Measurements from ENCODE around the gene POLR3K. TPM values are rescaled to one million over a fixed set of nuclear protein-coding genes. Genes with fewer than 3 reads are reported as not detected.

The POLR3K gene
- total RNA-seq, result 10 to 100 TPM; 26.4 to 61.9 TPM

- H3K4me3 Mint-ChIP-seq, result peak within 1 kb of the TSS; percentile 89
- no peaks in the 10 kb centered on the region for H3K9me3 Mint-ChIP-seq
- peaks cover 69% of the 10 kb centered on the region for H3K36me3 Mint-ChIP-seq (ENCODE audit: low read depth)
- peak within 1 kb of the TSS; percentile 63 for H3K27ac Mint-ChIP-seq
- ATAC-seq (replicated peaks), result peak; percentile 99
- no peaks in the 10 kb centered on the region for H3K27me3 Mint-ChIP-seq
- H3K4me1 Mint-ChIP-seq, result peaks cover 12% of the 10 kb centered on the region
These were observed at the start of gene POLR3K, which contains the start of gene SNRNP25 for GRCh38 chr16:53346-54236. Gene POLR3K, minus strand, starts transcription at chr16:53608. Its CDS starts 22 bp downstream, at chr16:53586. Gene SNRNP25, plus strand, starts transcription at chr16:53828. Its CDS starts 189 bp downstream, at chr16:54017.

GRCh38 chr16:102060-102855, 48.9 kb upstream of the POLR3K start:
- no peaks in the 10 kb centered on the region for H3K4me1 Mint-ChIP-seq
- ATAC-seq (replicated peaks), result no peak
- H3K4me3 Mint-ChIP-seq, result no peak overlapping the region
- H3K36me3 Mint-ChIP-seq (ENCODE audit: low read depth), result peaks cover 53% of the 10 kb centered on the region
- H3K27ac Mint-ChIP-seq, result no peak overlapping the region
- H3K9me3 Mint-ChIP-seq, result no peaks in the 10 kb centered on the region
- H3K27me3 Mint-ChIP-seq, result no peaks in the 10 kb centered on the region

- H3K4me3 Mint-ChIP-seq, result no peak overlapping the region
- no peak for ATAC-seq (replicated peaks)
- no peaks in the 10 kb centered on the region for H3K4me1 Mint-ChIP-seq
- no peak overlapping the region for H3K27ac Mint-ChIP-seq
- H3K36me3 Mint-ChIP-seq (ENCODE audit: low read depth), result peaks cover 46% of the 10 kb centered on the region
- no peaks in the 10 kb centered on the region for H3K27me3 Mint-ChIP-seq
- no peaks in the 10 kb centered on the region for H3K9me3 Mint-ChIP-seq
These were observed 48.2 kb upstream of the POLR3K start for GRCh38 chr16:101586-101985.

GRCh38 chr16:100989-101388, 47.6 kb upstream of the POLR3K start:
- no peak for ATAC-seq (replicated peaks)
- Mint-ChIP-seq H3K27me3 (no peaks in the 10 kb centered on the region), H3K4me3 (no peak overlapping the region), H3K9me3 (no peaks in the 10 kb centered on the region), H3K36me3 (ENCODE audit: low read depth) (peaks cover 46% of the 10 kb centered on the region), H3K27ac (no peak overlapping the region), H3K4me1 (no peaks in the 10 kb centered on the region)

GRCh38 chr16:97822-98221, 44.4 kb upstream of the POLR3K start:
- Mint-ChIP-seq H3K27me3 (no peaks in the 10 kb centered on the region), H3K36me3 (ENCODE audit: low read depth) (peaks cover 25% of the 10 kb centered on the region), H3K27ac (no peak overlapping the region), H3K9me3 (no peaks in the 10 kb centered on the region), H3K4me1 (no peaks in the 10 kb centered on the region), H3K4me3 (no peak overlapping the region)
- no peak for ATAC-seq (replicated peaks)

GRCh38 chr16:96935-97381, 43.5 kb upstream of the POLR3K start:
- Mint-ChIP-seq H3K27ac (no peak overlapping the region), H3K9me3 (no peaks in the 10 kb centered on the region), H3K27me3 (no peaks in the 10 kb centered on the region), H3K4me1 (no peaks in the 10 kb centered on the region), H3K36me3 (ENCODE audit: low read depth) (peaks cover 20% of the 10 kb centered on the region), H3K4me3 (no peak overlapping the region)
- peak; percentile 97 for ATAC-seq (replicated peaks)

GRCh38 chr16:94918-95265, 41.5 kb upstream of the POLR3K start:
- Mint-ChIP-seq H3K27ac (no peak overlapping the region), H3K27me3 (no peaks in the 10 kb centered on the region), H3K4me1 (no peaks in the 10 kb centered on the region), H3K9me3 (no peaks in the 10 kb centered on the region), H3K36me3 (ENCODE audit: low read depth) (peaks cover 18% of the 10 kb centered on the region), H3K4me3 (no peak overlapping the region)
- ATAC-seq (replicated peaks), result no peak

- H3K36me3 Mint-ChIP-seq (ENCODE audit: low read depth), result peaks cover 21% of the 10 kb centered on the region
- no peaks in the 10 kb centered on the region for H3K4me1 Mint-ChIP-seq
- no peaks in the 10 kb centered on the region for H3K27me3 Mint-ChIP-seq
- H3K9me3 Mint-ChIP-seq, result no peaks in the 10 kb centered on the region
- no peak for ATAC-seq (replicated peaks)
- no peak overlapping the region for H3K4me3 Mint-ChIP-seq
- H3K27ac Mint-ChIP-seq, result no peak overlapping the region
These were observed 39.3 kb upstream of the POLR3K start for GRCh38 chr16:92431-93339.

GRCh38 chr16:91484-91883, 38.1 kb upstream of the POLR3K start:
- ATAC-seq (replicated peaks), result no peak
- no peaks in the 10 kb centered on the region for H3K27me3 Mint-ChIP-seq

GRCh38 chr16:89391-90302, 36.2 kb upstream of the POLR3K start:
- H3K27ac Mint-ChIP-seq, result no peak overlapping the region
- H3K27me3 Mint-ChIP-seq, result no peaks in the 10 kb centered on the region
- H3K4me3 Mint-ChIP-seq, result no peak overlapping the region
- peaks cover 48% of the 10 kb centered on the region for H3K36me3 Mint-ChIP-seq (ENCODE audit: low read depth)
- no peaks in the 10 kb centered on the region for H3K9me3 Mint-ChIP-seq
- no peak for ATAC-seq (replicated peaks)
- H3K4me1 Mint-ChIP-seq, result peaks cover 4% of the 10 kb centered on the region

More at GRCh38 chr16:91484-91883, 38.1 kb upstream of the POLR3K start:
- no peak overlapping the region for H3K27ac Mint-ChIP-seq
- no peaks in the 10 kb centered on the region for H3K9me3 Mint-ChIP-seq
- peaks cover 33% of the 10 kb centered on the region for H3K36me3 Mint-ChIP-seq (ENCODE audit: low read depth)
- H3K4me3 Mint-ChIP-seq, result no peak overlapping the region
- H3K4me1 Mint-ChIP-seq, result no peaks in the 10 kb centered on the region

- H3K4me1 Mint-ChIP-seq, result peaks cover 11% of the 10 kb centered on the region
- H3K4me3 Mint-ChIP-seq, result no peak overlapping the region
- no peak overlapping the region for H3K27ac Mint-ChIP-seq
- H3K9me3 Mint-ChIP-seq, result no peaks in the 10 kb centered on the region
- ATAC-seq (replicated peaks), result no peak
- H3K36me3 Mint-ChIP-seq (ENCODE audit: low read depth), result peaks cover 59% of the 10 kb centered on the region
- no peaks in the 10 kb centered on the region for H3K27me3 Mint-ChIP-seq
These were observed 35.2 kb upstream of the POLR3K start for GRCh38 chr16:88613-89012.

GRCh38 chr16:86483-86952, 33.1 kb upstream of the POLR3K start:
- H3K27me3 Mint-ChIP-seq, result no peaks in the 10 kb centered on the region
- peaks cover 61% of the 10 kb centered on the region for H3K36me3 Mint-ChIP-seq (ENCODE audit: low read depth)
- no peak overlapping the region for H3K27ac Mint-ChIP-seq
- no peak for ATAC-seq (replicated peaks)
- H3K4me3 Mint-ChIP-seq, result no peak overlapping the region
- no peaks in the 10 kb centered on the region for H3K9me3 Mint-ChIP-seq
- H3K4me1 Mint-ChIP-seq, result peaks cover 13% of the 10 kb centered on the region

GRCh38 chr16:85865-86264, 32.5 kb upstream of the POLR3K start:
- H3K36me3 Mint-ChIP-seq (ENCODE audit: low read depth), result peaks cover 60% of the 10 kb centered on the region
- ATAC-seq (replicated peaks), result no peak
- peak overlapping the region; percentile 59 for H3K27ac Mint-ChIP-seq
- H3K27me3 Mint-ChIP-seq, result no peaks in the 10 kb centered on the region
- H3K9me3 Mint-ChIP-seq, result no peaks in the 10 kb centered on the region
- no peak overlapping the region for H3K4me3 Mint-ChIP-seq
- peaks cover 13% of the 10 kb centered on the region for H3K4me1 Mint-ChIP-seq
